Esophagus squamous epithelium (tissue), 4 donors: ENCODE measurements around the gene COL1A1.

Source experiments
- CTCF ChIP-seq, 6 experiments: fragments of 450-650 bp in 4 of 6; fragments of 200-600 bp in 2 of 6; sonication (generic) in 2 of 6; IDR thresholded peaks; one replicate each; pipeline ENCODE4 v1.5.1; 2016 to 2019; ENCODE audit warnings: antibody characterized with exemption in 6 of 6, mild to moderate bottlenecking in 4 of 6, moderate library complexity in 4 of 6
- POLR2A ChIP-seq, 4 donors: fragments of 450-650 bp; IDR thresholded peaks; one replicate each; pipeline ENCODE4 v1.6.1; 2017; ENCODE audit warnings: antibody characterized with exemption in 4 of 4, mild to moderate bottlenecking in 4 of 4, moderate library complexity in 3 of 4

GRCh38 chr17:50149417-50150353 is 51.7 kb downstream of the COL1A1 start:
- TF ChIP-seq CTCF (IDR thresholded peaks at IDR 0.05), result peak in 1 of 6 experiments; percentile 30
- TF ChIP-seq POLR2A (IDR thresholded peaks at IDR 0.05), result peak in 1 of 4 donors; percentile 31
